Measurements from ENCODE around the gene STAG1.
"Not testable (repeated sequence)": the region's sequence is repeated elsewhere in the genome, so short reads cannot be mapped to it uniquely, and the experiment has no call there.

Gene STAG1

GRCh38 chr3:136576279-136577009, 175.7 kb downstream of the STAG1 start:
- DNase-seq: no peak

GRCh38 chr3:136567599-136568188, 184.5 kb downstream of the STAG1 start:
- DNase-seq: no peak

- not testable (repeated sequence) for DNase-seq
These were observed 187.2 kb downstream of the STAG1 start for GRCh38 chr3:136564962-136565361.

- no peak for DNase-seq
These were observed 190.2 kb downstream of the STAG1 start for GRCh38 chr3:136562026-136562425.

- DNase-seq: no peak
These were observed 192.3 kb downstream of the STAG1 start for GRCh38 chr3:136559896-136560295.

GRCh38 chr3:136549461-136549860, 202.7 kb downstream of the STAG1 start:
- not testable (repeated sequence) for DNase-seq

- no peak for DNase-seq
These were observed 204.9 kb downstream of the STAG1 start for GRCh38 chr3:136547293-136547692.

GRCh38 chr3:136546720-136547119, 205.5 kb downstream of the STAG1 start:
- no peak for DNase-seq

- no peak for DNase-seq
These were observed 206.4 kb downstream of the STAG1 start for GRCh38 chr3:136545664-136546268.

- no peak for DNase-seq
These were observed 207.6 kb downstream of the STAG1 start for GRCh38 chr3:136544532-136544931.

- no peak for DNase-seq
These were observed 208.8 kb downstream of the STAG1 start for GRCh38 chr3:136543385-136543784.

GRCh38 chr3:136535906-136536305, 216.3 kb downstream of the STAG1 start:
- DNase-seq: no peak

- no peak for DNase-seq
These were observed 219.4 kb downstream of the STAG1 start for GRCh38 chr3:136532766-136533165.

GRCh38 chr3:136518102-136518501, 234.1 kb downstream of the STAG1 start:
- DNase-seq: no peak

- DNase-seq: no peak
These were observed 235.5 kb downstream of the STAG1 start for GRCh38 chr3:136516656-136517055.

- no peak for DNase-seq
These were observed 236.1 kb downstream of the STAG1 start for GRCh38 chr3:136516095-136516494.

GRCh38 chr3:136514533-136514932, 237.6 kb downstream of the STAG1 start:
- DNase-seq: not testable (repeated sequence)

GRCh38 chr3:136513367-136513766, 238.8 kb downstream of the STAG1 start:
- DNase-seq: no peak

- DNase-seq: no peak
These were observed 239.8 kb downstream of the STAG1 start for GRCh38 chr3:136512381-136512780.

- DNase-seq: no peak
These were observed 246.5 kb downstream of the STAG1 start for GRCh38 chr3:136505676-136506075.

GRCh38 chr3:136503056-136503455, 249.1 kb downstream of the STAG1 start:
- no peak for DNase-seq

- DNase-seq: no peak
These were observed 253.2 kb downstream of the STAG1 start for GRCh38 chr3:136498919-136499447.

- no peak for DNase-seq
These were observed 257.0 kb downstream of the STAG1 start for GRCh38 chr3:136495213-136495612.
